NCI-H2227 (cell line): ENCODE results near the gene GUCY2C.
A peak's percentile ranks its signal among the peaks of the same experiment; 100 is the strongest.

Experiments
- DNase-seq: peaks from one replicate; lab custom pipeline; 2025; ENCODE audit not compliant: unreplicated experiment; lab: John Stamatoyannopoulos, UW

GUCY2C gene

DNA sequence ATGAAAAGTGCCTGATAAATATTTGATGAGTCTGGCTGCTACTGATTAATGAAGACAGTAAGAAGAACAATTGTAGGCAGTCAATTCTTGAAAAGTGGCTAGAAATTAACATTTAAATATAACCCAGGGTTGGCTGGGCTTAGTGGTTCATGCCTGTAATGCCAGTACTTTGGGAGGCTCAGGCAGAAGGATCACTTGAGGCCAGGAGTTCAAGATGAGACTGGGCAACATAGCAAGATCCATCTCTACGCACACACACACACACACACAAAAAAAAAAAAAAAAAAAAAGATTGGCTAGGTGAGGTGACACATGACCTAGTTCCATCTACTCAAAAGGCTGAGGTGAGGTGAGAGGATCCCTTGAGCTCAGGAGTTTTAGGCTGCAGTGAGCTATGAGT is 120.8 kb downstream of the GUCY2C start:
- no peak for DNase-seq

DNA sequence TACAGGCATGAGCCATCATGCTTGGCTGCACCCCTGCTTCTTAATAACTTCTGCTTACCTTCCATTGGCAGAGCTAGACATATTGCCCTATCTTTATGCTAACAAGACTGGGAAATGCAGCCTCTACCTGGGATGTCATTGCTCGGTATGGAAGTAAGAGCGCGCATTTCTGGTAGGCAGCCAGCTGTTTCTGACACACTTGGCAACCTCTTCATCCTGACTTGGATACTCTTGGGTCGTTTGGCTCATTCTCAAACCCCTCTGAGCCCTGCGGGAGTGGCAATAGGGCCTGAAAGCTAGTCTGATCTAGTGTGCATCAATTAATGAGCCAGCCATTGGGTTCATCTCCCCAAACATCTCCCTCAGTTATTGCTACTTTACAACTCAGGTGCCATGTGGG is 123.3 kb downstream of the GUCY2C start:
- DNase-seq: no peak

DNA sequence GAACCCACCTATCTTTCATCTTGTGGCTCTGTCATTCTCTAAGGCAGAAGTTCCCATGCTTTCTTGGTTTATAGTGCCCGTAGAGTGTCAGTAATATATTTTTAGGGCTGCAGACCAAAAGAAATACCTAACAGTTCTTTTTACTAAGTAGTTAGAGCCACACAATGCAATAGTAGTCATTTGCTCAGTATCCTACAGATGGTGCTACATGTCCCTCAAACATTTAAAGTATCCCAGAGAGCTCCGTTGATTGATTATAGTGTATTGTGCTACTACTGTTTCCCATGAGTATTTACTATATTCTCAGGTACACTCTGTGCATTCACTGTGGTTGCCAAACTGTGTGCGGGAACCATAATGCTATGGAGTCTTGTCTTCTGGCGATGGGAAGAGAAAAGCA is 124.0 kb downstream of the GUCY2C start:
- no peak for DNase-seq

DNA sequence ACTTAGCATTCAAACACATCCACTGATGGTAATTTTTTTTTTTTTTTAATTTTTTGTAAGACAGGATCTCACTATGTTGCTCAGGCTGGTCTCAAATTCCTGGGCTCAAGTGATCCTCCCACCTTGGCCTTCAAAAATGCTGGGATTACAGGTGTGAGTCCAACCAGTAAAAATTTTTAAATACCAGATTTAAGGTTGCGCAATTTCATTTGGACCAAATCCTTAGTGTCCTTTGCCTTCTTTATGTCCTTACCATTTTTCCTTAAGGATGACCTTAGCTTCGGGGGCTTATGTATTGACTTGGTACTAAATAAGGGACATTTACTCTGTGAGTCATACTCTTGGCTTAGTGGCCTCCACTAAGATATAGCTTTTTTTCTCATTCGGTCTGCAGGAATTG is 124.6 kb downstream of the GUCY2C start:
- DNase-seq: no peak

DNA sequence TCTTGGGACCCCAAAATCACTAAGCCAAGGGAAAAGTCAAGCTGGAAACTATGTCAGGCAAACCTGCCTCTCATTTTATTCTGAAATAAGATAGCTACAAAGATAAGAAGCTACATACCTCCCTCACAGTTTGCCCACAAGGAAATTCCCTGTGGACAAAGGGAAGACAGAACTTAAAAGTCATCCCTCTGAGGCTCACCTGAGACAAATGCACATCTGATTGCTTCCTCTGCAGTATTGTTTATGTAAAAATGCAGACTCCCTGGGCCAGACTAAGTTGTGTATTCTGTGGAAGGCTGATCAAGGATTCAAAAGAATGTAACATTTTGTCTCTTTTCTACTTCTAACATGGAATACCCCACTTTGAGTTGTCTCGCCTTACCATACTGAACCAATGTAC is 126.2 kb downstream of the GUCY2C start:
- no peak for DNase-seq

DNA sequence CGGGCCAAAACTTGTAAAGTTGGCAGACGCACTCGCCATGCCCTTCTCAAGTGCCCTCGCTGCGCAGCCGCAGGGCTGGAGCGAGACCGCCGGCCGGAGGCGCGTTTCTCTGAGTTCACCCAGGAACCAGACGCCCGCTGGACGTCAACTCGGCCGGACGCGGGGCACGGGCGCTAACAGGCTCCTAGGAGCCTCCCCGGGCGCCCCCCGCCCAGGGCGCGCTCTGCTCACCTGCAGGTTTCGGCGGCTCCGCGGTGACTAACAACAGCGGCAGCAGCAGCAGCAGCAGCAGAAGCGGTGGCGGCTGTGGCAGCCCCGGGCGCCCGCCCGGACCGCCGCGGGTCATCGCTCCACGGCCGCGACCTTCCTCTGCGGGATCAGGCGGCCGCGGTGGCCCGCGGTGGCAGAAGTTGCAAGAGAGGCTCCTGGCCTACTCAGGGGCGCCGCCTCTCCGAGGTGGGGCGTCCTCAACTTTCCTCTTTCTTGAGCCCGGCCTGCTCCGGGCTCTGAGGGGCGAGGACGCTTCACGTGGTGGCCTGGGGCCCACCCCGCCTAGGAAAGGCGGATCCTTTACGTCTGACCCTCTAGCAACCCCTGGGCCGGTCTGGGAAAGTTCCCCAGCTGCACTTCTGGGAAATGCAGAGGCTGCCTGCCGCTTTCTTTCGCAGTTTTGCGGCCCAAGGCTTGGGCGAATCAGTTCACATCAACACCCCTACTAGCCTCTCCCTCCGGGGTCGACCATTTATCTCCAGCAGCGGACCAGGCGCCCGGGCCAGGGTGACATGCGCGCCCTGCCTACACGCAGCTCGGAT is 128.8 kb downstream of the GUCY2C start, which contains the start of gene PLBD1:
PLBD1 (minus strand) TSS at position 533 of the 812 bp plus-strand sequence; CDS start at position 346, 187 bp downstream.
- peak; percentile 5 for DNase-seq

DNA sequence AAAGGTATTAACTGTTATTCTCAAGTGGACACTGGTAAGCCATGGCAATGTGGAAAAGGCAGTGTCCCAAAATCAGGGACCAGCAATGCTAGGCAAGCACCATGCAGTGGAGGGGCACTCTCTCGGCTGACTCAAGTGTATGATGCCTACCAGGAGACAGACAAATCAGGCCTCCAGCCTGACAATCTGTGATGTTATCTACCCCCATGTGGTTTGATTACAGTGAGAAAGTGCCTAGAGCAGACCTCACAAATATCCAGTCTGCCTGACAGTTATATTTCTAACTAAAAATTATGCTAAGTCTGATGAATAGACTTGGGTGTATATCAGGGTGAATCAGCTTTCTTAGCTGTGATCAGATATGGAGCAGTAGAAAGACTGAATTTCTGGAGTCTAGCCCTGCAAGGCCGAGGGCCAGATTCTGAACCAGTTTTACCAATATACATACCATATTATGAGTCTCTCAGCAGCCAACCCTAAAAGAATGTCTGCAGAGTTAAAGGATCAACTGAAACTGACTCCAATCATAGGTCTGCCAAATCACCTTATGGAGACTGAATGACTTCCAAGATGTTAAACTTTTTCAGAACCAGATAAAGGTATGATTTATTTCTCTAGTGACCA is 132.0 kb downstream of the GUCY2C start:
- DNase-seq: no peak

DNA sequence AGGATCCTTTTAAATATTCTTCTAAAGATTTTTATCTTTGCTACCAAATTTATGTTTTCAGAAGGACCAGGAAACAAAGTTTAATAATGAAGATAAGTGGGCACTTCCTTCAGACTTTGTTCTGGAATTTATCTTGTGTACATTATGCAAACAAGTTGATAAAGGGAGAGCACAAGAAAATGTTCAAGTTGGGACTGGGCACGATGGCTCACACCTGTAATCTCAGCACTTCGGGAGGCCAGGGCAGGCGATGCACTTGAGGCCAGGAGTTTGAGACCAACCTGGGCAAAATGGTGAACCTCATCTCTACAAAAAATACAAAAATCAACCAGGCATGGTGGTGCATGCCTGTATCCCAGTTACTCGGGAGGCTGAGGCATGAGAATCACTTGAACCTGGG is 133.4 kb downstream of the GUCY2C start:
- no peak for DNase-seq
